Tibial nerve (tissue), 4 donors: ENCODE data around the gene CCDC174. TPM values are rescaled to one million over a fixed set of nuclear protein-coding genes. Genes with fewer than 3 reads are reported as not detected.

ENCODE experiments used
- DNase-seq, 2 donors: peaks; one replicate each; pipeline ENCODE4 v3.0.0-alpha.2; 2019; ENCODE audit warnings: low spot score in 2 of 2
- H3K27ac ChIP-seq, 4 donors: fragments of 200-600 bp; sonication (generic) in 3 of 4; one replicate each; pipeline ENCODE4 v1.5.1; 2017 to 2019; ENCODE audit warnings: mild to moderate bottlenecking in 1 of 4
- H3K27me3 ChIP-seq, 2 donors: fragments of 200-600 bp; sonication (generic) in 1 of 2; one replicate each; pipeline versions ENCODE4 v1.5.1 to v1.6.0; 2017 to 2019
- H3K36me3 ChIP-seq, 3 donors: fragments of 200-600 bp; sonication (generic); one replicate each; pipeline ENCODE4 v1.5.1; 2018 to 2019
- H3K4me1 ChIP-seq, 4 donors: fragments of 200-600 bp; sonication (generic) in 3 of 4; one replicate each; pipeline ENCODE4 v1.5.1; 2017 to 2019
- H3K4me3 ChIP-seq, 4 donors: fragments of 200-600 bp; sonication (generic) in 3 of 4; one replicate each; pipeline ENCODE4 v1.5.1; 2017 to 2019; ENCODE audit warnings: mild to moderate bottlenecking in 1 of 4, moderate library complexity in 1 of 4
- H3K9me3 ChIP-seq, 4 donors: fragments of 200-600 bp; sonication (generic) in 3 of 4; one replicate each; pipeline ENCODE4 v1.5.1; 2017 to 2019
- EP300 ChIP-seq, 2 donors: sonication (generic); formaldehyde crosslinking; IDR thresholded peaks; one replicate each; pipeline ENCODE4 v1.6.1; 2017; ENCODE audit warnings: antibody characterized with exemption in 2 of 2, mild to moderate bottlenecking in 1 of 2
- POLR2A ChIP-seq, 2 donors: fragments of 450-650 bp; IDR thresholded peaks; one replicate each; pipeline ENCODE4 v1.6.1; 2017; ENCODE audit warnings: antibody characterized with exemption in 2 of 2, mild to moderate bottlenecking in 2 of 2, moderate library complexity in 2 of 2
- WGBS, 2 donors: methylation state at CpG; one replicate each; pipeline ENCODE4 v1.1.5; 2018; 5-methylcytosine and 5-hydroxymethylcytosine counted together
- total RNA-seq, 4 donors: library from RNA; depleted of rRNA; stranded (reverse); fragments of >200 nt; gene quantifications; one replicate each; pipeline ENCODE4 v1.1.0, GENCODE V29; 2016
- TF ChIP-seq, protein P1 (sequence below), 5 experiments: fragments of 200-600 bp in 3 of 5; fragments of 450-650 bp in 2 of 5; sonication (generic) in 3 of 5; IDR thresholded peaks; one replicate each; pipeline ENCODE4 v1.5.1; 2016 to 2019; ENCODE audit warnings: antibody characterized with exemption in 5 of 5, mild to moderate bottlenecking in 3 of 5, moderate library complexity in 2 of 5

CCDC174 gene
- total RNA-seq, result 10 to 100 TPM; 13.5 to 34.3 (median 27.1) TPM

- Histone ChIP-seq H3K27ac (peak within 1 kb of the TSS; percentile 87 to 94 (median 92)), H3K4me1 (peaks cover 0 to 38% (median 19%) of the 10 kb centered on the region in 4 donors), H3K4me3 (peak within 1 kb of the TSS; percentile 69 to 80 (median 76)), H3K27me3 (no peaks in the 10 kb centered on the region), H3K36me3 (peaks cover 0 to 24% (median 3%) of the 10 kb centered on the region in 3 donors), H3K9me3 (no peaks in the 10 kb centered on the region)
- DNase-seq, result peak; percentile 87 to 97
- 1% methylated on average over 22 to 47 of the region's 47 CpGs for WGBS, 2 donors
- TF ChIP-seq, protein P1, sequence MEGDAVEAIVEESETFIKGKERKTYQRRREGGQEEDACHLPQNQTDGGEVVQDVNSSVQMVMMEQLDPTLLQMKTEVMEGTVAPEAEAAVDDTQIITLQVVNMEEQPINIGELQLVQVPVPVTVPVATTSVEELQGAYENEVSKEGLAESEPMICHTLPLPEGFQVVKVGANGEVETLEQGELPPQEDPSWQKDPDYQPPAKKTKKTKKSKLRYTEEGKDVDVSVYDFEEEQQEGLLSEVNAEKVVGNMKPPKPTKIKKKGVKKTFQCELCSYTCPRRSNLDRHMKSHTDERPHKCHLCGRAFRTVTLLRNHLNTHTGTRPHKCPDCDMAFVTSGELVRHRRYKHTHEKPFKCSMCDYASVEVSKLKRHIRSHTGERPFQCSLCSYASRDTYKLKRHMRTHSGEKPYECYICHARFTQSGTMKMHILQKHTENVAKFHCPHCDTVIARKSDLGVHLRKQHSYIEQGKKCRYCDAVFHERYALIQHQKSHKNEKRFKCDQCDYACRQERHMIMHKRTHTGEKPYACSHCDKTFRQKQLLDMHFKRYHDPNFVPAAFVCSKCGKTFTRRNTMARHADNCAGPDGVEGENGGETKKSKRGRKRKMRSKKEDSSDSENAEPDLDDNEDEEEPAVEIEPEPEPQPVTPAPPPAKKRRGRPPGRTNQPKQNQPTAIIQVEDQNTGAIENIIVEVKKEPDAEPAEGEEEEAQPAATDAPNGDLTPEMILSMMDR (IDR thresholded peaks at IDR 0.05), result peak in 2 of 5 experiments; percentile 14 to 43
- TF ChIP-seq POLR2A (IDR thresholded peaks at IDR 0.05) (peak in 1 of 2 donors; percentile 69), EP300 (IDR thresholded peaks at IDR 0.05) (peak; percentile 69 to 100)
These were observed at the start of gene CCDC174 for GRCh38 chr3:14651440-14652251. Gene CCDC174, plus strand, starts transcription at chr3:14651762. Its CDS starts 75 bp downstream, at chr3:14651837.

DNA sequence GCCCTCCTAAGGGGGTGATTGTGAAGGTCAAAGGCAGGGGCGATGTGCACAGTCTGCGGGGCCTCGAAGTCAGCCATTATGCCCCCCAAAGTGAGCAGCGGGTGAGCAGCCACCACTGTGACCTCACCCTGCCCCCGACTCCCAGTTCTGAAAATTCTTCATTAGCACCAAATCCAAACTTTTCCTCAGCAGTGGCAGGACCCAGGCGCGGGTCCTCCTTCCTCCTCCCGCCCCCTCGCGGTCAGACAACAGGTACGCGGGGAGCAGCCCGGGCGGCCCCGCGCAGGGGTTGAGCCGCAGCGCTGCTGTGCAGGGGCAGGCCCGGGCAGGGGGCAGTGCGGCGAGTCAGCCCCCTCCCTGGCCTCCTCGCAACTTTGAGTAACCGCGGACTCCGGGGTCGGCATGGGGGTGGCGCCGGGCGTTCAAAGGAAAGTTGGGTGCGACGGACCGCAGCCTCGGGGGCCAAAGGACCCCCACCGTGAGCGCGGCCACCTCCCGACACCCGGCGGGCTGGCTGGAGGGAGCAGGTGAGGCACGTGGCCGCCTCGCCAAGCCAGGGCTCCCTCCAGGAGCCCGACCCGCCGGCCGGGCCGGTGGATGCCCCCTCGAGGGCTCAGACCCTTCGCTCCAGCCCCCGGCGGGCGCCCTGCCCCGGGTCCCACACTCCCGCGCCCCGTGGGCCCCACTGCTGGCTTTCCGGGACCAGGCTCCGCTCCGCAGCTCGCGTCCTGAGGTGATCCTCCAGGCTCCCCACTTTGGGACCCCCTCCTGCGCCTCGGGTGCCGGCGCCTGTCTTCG is 49.4 kb upstream of the CCDC174 start:
- H3K4me1 ChIP-seq, result peaks cover 0 to 11% (median 2%) of the 10 kb centered on the region in 4 donors
- no peak for DNase-seq
- 0 to 3% methylated on average over 4 to 22 of the region's 66 CpGs for WGBS, 2 donors
- H3K4me3 ChIP-seq, result peak overlapping the region in 1 of 4 donors; percentile 36
- H3K27ac ChIP-seq, result no peak overlapping the region
- peaks cover 0 to 4% (median 0%) of the 10 kb centered on the region in 4 donors for H3K9me3 ChIP-seq
- peaks cover 0 to 56% of the 10 kb centered on the region in 2 donors for H3K27me3 ChIP-seq
- no peaks in the 10 kb centered on the region for H3K36me3 ChIP-seq
- no peak for TF ChIP-seq EP300 (IDR thresholded peaks at IDR 0.05)
- TF ChIP-seq POLR2A (IDR thresholded peaks at IDR 0.05), result no peak
- TF ChIP-seq, protein P1 (IDR thresholded peaks at IDR 0.05), result no peak

DNA sequence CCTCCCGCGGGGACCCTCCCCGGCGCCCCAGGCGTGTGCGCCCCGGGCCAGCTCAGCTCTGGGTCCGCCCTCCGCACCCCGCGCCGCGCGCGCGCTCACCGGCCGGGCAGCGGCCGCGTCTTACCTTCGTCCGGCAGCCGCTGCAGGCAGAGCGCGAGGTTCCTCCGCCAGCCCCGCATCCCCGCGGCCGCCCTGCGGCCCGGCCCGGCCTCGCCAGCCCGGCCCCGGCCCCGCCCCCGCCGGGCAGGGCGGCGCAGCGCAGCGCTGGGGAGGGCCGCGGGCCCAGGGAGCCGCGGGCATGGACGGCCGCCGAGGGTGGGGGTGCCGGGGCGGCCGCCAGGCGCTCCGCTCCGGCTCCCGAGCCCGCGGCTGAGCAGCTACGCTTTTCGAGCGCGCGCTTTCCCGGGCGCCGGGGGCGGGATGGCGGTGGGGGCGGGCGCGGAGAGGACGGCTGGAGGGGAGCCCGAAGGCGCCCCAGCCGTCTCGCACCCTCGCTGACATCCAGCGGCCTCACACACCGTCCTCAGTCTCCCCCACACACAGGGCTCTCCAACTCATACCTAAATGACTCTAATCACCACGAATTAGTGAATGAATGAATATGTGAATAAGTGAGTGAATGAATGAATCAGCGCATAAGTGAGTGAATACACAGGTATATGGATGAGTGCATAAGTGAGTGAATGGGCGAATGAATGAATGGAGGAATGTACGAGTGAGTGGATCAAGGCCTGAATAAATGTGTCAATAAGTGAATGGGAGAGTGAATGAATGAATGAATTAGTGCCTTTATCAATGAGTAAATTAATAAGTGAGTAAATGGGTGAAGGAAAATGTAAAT is 48.5 kb upstream of the CCDC174 start:
- Histone ChIP-seq H3K4me3 (peak overlapping the region in 1 of 4 donors; percentile 36), H3K27ac (no peak overlapping the region), H3K4me1 (peaks cover 0 to 11% (median 2%) of the 10 kb centered on the region in 4 donors), H3K36me3 (no peaks in the 10 kb centered on the region), H3K27me3 (peaks cover 0 to 59% of the 10 kb centered on the region in 2 donors), H3K9me3 (peaks cover 0 to 4% (median 0%) of the 10 kb centered on the region in 4 donors)
- WGBS, 2 donors, result 14 to 16% methylated on average over 17 to 23 of the region's 85 CpGs
- no peak for DNase-seq
- TF ChIP-seq EP300 (IDR thresholded peaks at IDR 0.05) (no peak), POLR2A (IDR thresholded peaks at IDR 0.05) (no peak)

- H3K4me1 ChIP-seq, result peaks cover 0 to 11% (median 2%) of the 10 kb centered on the region in 4 donors
- H3K27ac ChIP-seq, result no peak overlapping the region
- H3K27me3 ChIP-seq, result peaks cover 0 to 67% of the 10 kb centered on the region in 2 donors
- peaks cover 0 to 4% (median 0%) of the 10 kb centered on the region in 4 donors for H3K9me3 ChIP-seq
- no peak for TF ChIP-seq EP300 (IDR thresholded peaks at IDR 0.05)
- TF ChIP-seq, protein P1 (IDR thresholded peaks at IDR 0.05), result no peak
- TF ChIP-seq POLR2A (IDR thresholded peaks at IDR 0.05), result no peak
- DNase-seq, result no peak
- H3K4me3 ChIP-seq, result no peak overlapping the region
- WGBS, 2 donors, result 55 to 73% methylated on average over 5 of the region's 5 CpGs
- H3K36me3 ChIP-seq, result no peaks in the 10 kb centered on the region
These were observed 46.5 kb upstream of the CCDC174 start for GRCh38 chr3:14605067-14605466.

- no peak for DNase-seq
- Histone ChIP-seq H3K36me3 (no peaks in the 10 kb centered on the region), H3K9me3 (peaks cover 0 to 4% (median 0%) of the 10 kb centered on the region in 4 donors), H3K27ac (no peak overlapping the region), H3K4me1 (peaks cover 0 to 11% (median 2%) of the 10 kb centered on the region in 4 donors), H3K4me3 (no peak overlapping the region), H3K27me3 (peaks cover 0 to 63% of the 10 kb centered on the region in 2 donors)
- WGBS, 2 donors, result 66 to 72% methylated on average over 8 of the region's 8 CpGs
- TF ChIP-seq EP300 (IDR thresholded peaks at IDR 0.05) (no peak), POLR2A (IDR thresholded peaks at IDR 0.05) (no peak)
- TF ChIP-seq, protein P1 (IDR thresholded peaks at IDR 0.05), result no peak
These were observed 45.8 kb upstream of the CCDC174 start for GRCh38 chr3:14605744-14606143.
